ENCODE results near the gene TMEM126B.
"Not testable (repeated sequence)": the region's sequence is repeated elsewhere in the genome, so short reads cannot be mapped to it uniquely, and the experiment has no call there.

TMEM126B gene

GRCh38 chr11:85627998-85628770 lies at the start of gene TMEM126B:
TSS of gene TMEM126B (plus strand) at chr11:85628593. CDS start at chr11:85628608, 15 bp downstream.
- DNase-seq (ENCODE audit: low spot score) = peak; percentile 98

- DNase-seq (ENCODE audit: low spot score) = no peak
These were observed 46.3 kb upstream of the TMEM126B start for GRCh38 chr11:85582111-85582510.

- no peak for DNase-seq (ENCODE audit: low spot score)
These were observed 39.0 kb upstream of the TMEM126B start for GRCh38 chr11:85589373-85589772.

- DNase-seq (ENCODE audit: low spot score) = no peak
These were observed 37.4 kb upstream of the TMEM126B start for GRCh38 chr11:85590848-85591483.

GRCh38 chr11:85595285-85595884 lies 33.0 kb upstream of the TMEM126B start:
- DNase-seq (ENCODE audit: low spot score) = no peak

GRCh38 chr11:85596886-85597285 lies 31.5 kb upstream of the TMEM126B start:
- no peak for DNase-seq (ENCODE audit: low spot score)

- no peak for DNase-seq (ENCODE audit: low spot score)
These were observed 29.3 kb upstream of the TMEM126B start for GRCh38 chr11:85599083-85599482.

- DNase-seq (ENCODE audit: low spot score) = no peak
These were observed 25.7 kb upstream of the TMEM126B start for GRCh38 chr11:85602526-85603213.

GRCh38 chr11:85603220-85603619 lies 25.2 kb upstream of the TMEM126B start:
- DNase-seq (ENCODE audit: low spot score) = no peak

- not testable (repeated sequence) for DNase-seq (ENCODE audit: low spot score)
These were observed 22.2 kb upstream of the TMEM126B start for GRCh38 chr11:85606237-85606636.

GRCh38 chr11:85608621-85609020 lies 19.8 kb upstream of the TMEM126B start:
- not testable (repeated sequence) for DNase-seq (ENCODE audit: low spot score)

GRCh38 chr11:85609286-85609685 lies 19.1 kb upstream of the TMEM126B start:
- not testable (repeated sequence) for DNase-seq (ENCODE audit: low spot score)

- DNase-seq (ENCODE audit: low spot score) = not testable (repeated sequence)
These were observed 16.8 kb upstream of the TMEM126B start for GRCh38 chr11:85611643-85612042.

- no peak for DNase-seq (ENCODE audit: low spot score)
These were observed 8.9 kb upstream of the TMEM126B start for GRCh38 chr11:85619499-85619898.

- no peak for DNase-seq (ENCODE audit: low spot score)
These were observed 8.1 kb upstream of the TMEM126B start for GRCh38 chr11:85620256-85620655.

GRCh38 chr11:85626496-85626895 lies 1.9 kb upstream of the TMEM126B start:
- DNase-seq (ENCODE audit: low spot score) = no peak

GRCh38 chr11:85627332-85627997 lies 928 bp upstream of the TMEM126B start, which contains the start of gene DLG2:
TSS of gene DLG2 (minus strand) at chr11:85627344.
- peak; percentile 65 for DNase-seq (ENCODE audit: low spot score)

GRCh38 chr11:85628771-85629341 lies 463 bp downstream of the TMEM126B start:
- DNase-seq (ENCODE audit: low spot score) = no peak

GRCh38 chr11:85634747-85635146 lies 6.4 kb downstream of the TMEM126B start:
- DNase-seq (ENCODE audit: low spot score) = no peak

GRCh38 chr11:85643191-85643614 lies 14.8 kb downstream of the TMEM126B start:
- DNase-seq (ENCODE audit: low spot score) = no peak

- no peak for DNase-seq (ENCODE audit: low spot score)
These were observed 18.7 kb downstream of the TMEM126B start for GRCh38 chr11:85647078-85647477.

Data from left forelimb (tissue), 1 donor.